HepG2 (cell line): ENCODE results near the gene NXPE1.

Experiments used
- ARNTL ChIP-seq: sonication (generic); formaldehyde crosslinking; IDR thresholded peaks from 2 replicates; pipeline ENCODE4 v1.4.0; 2020; ENCODE audit warnings: mild to moderate bottlenecking, missing genetic modification reagents
- ELF1 ChIP-seq: sonication (generic); formaldehyde crosslinking; IDR thresholded peaks from 2 replicates; pipeline ENCODE4 v1.4.0; 2020; ENCODE audit warnings: missing genetic modification reagents
- EZH2 ChIP-seq: conservative IDR thresholded peaks from 2 replicates; pipeline ENCODE4 v1.6.1; 2012; ENCODE audit warnings: mild to moderate bottlenecking, low read depth, low read length, moderate library complexity
- FOXM1 ChIP-seq: sonication (generic); formaldehyde crosslinking; IDR thresholded peaks from 2 replicates; pipeline ENCODE4 v1.5.0; 2020; ENCODE audit warnings: missing genetic modification reagents
- MAX ChIP-seq: IDR thresholded peaks from 2 replicates; pipeline ENCODE4 v1.6.1; 2012; ENCODE audit warnings: inconsistent platforms
- NFE2L2 ChIP-seq: fragments of 150-350 bp; IDR thresholded peaks from 2 replicates; pipeline ENCODE4 v1.6.1; 2014; ENCODE audit warnings: low read length
- REST ChIP-seq, 2 experiments: IDR thresholded peaks; 2 replicates each; pipeline ENCODE4 v1.6.1; 2011 to 2012; ENCODE audit warnings: low read length in 2 of 2, borderline replicate concordance in 1 of 2, low read depth in 1 of 2, mild to moderate bottlenecking in 1 of 2, moderate library complexity in 1 of 2
- SP1 ChIP-seq, 2 experiments: fragments of 450-650 bp in 1 of 2; sonication (generic) in 1 of 2; formaldehyde crosslinking in 1 of 2; IDR thresholded peaks; 2 replicates each; pipeline versions ENCODE4 v1.4.0 to v1.6.1; 2016 to 2020; ENCODE audit warnings: missing genetic modification reagents in 1 of 2
- ZC3H4 ChIP-seq: sonication (generic); formaldehyde crosslinking; IDR thresholded peaks from 2 replicates; pipeline ENCODE4 v1.4.0; 2020; ENCODE audit warnings: missing genetic modification reagents, borderline replicate concordance
- ZFP37 ChIP-seq: sonication (generic); formaldehyde crosslinking; IDR thresholded peaks from 2 replicates; pipeline ENCODE4 v1.4.0; 2020; ENCODE audit warnings: missing genetic modification reagents, borderline replicate concordance
- ZNF782 ChIP-seq: sonication (generic); formaldehyde crosslinking; IDR thresholded peaks from 2 replicates; pipeline ENCODE4 v1.4.0; 2020; ENCODE audit warnings: missing genetic modification reagents, mild to moderate bottlenecking, borderline replicate concordance

- TF ChIP-seq MAX (no peak), ARNTL (CRISPR knock-in tag) (no peak), ZFP37 (CRISPR knock-in tag) (no peak), ZNF782 (CRISPR knock-in tag) (no peak), EZH2 (no peak), ELF1 (CRISPR knock-in tag) (no peak), FOXM1 (CRISPR knock-in tag) (no peak), REST (IDR thresholded peaks at IDR 0.05; ENCODE audit: borderline replicate concordance in 1 of 2, low read depth in 1 of 2, low read length in 2 of 2) (no peak), NFE2L2 (no peak), SP1 (IDR thresholded peaks at IDR 0.05) (no peak), SP1 (CRISPR knock-in tag; IDR thresholded peaks at IDR 0.05) (no peak), ZC3H4 (CRISPR knock-in tag) (no peak)
These were observed 46.5 kb upstream of the NXPE1 start for GRCh38 chr11:114606003-114606801.
